Bronchial epithelial cell (primary cell): ENCODE measurements around the gene LSG1. TPM values are rescaled to one million over a fixed set of nuclear protein-coding genes. Genes with fewer than 3 reads are reported as not detected.

Source experiments
- DNase-seq: peaks from one replicate; pipeline ENCODE4 v3.0.0-alpha.2; 2010; ENCODE audit warnings: low read depth
- FAIRE-seq: peaks from 2 replicates; lab custom pipeline; 2011; peaks lifted over from hg19 to GRCh38; lab: Jason Lieb, UNC
- H3K27me3 ChIP-seq: 2 replicates; pipeline ENCODE4 v1.5.1; 2011; ENCODE audit warnings: low read length; ENCODE audit not compliant: control insufficient read depth, insufficient read depth
- H3K36me3 ChIP-seq: 2 replicates; pipeline ENCODE4 v1.5.1; 2011; ENCODE audit warnings: low read length; ENCODE audit not compliant: control insufficient read depth, insufficient read depth
- H3K4me3 ChIP-seq: 2 replicates; pipeline ENCODE4 v1.5.1; 2011; ENCODE audit warnings: mild to moderate bottlenecking, low read depth, low read length, control low read depth
- total RNA-seq: library from RNA; depleted of rRNA; stranded (reverse); fragments of >200 nt; gene quantifications from 2 replicates; pipeline ENCODE4 v1.2.1, GENCODE V29; 2014
- TF ChIP-seq, protein P1 (sequence below): IDR thresholded peaks from 2 replicates; pipeline ENCODE4 v1.5.1; 2011; ENCODE audit warnings: mild to moderate bottlenecking, moderate library complexity, low read length, control low read depth, inconsistent platforms; ENCODE audit not compliant: insufficient read depth, severe bottlenecking

Gene LSG1
- total RNA-seq, 1 donor from 2014 or later, result 50.3 TPM

DNA sequence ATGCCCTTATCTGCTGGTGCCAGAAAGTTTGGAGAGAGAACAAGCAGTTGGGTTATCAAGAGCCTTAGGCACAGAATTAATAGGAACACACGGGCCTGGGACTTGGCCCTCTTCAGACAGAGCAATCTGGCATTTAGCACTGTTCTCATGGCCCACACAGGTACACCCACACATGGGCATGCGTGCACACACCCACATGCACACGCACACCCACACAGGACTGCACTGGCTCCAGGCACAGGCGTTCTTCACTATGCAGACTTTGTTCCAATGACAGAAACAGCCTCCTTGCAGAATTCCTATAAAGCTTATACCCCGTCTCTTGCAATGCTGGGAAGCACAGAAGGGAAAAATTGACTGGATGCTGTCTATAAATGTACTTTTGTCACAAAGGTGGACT is 75.1 kb downstream of the LSG1 start:
- Histone ChIP-seq H3K4me3 (no peak overlapping the region), H3K27me3 (no peaks in the 10 kb centered on the region), H3K36me3 (peaks cover 2% of the 10 kb centered on the region)
- no peak for DNase-seq
- TF ChIP-seq, protein P1, sequence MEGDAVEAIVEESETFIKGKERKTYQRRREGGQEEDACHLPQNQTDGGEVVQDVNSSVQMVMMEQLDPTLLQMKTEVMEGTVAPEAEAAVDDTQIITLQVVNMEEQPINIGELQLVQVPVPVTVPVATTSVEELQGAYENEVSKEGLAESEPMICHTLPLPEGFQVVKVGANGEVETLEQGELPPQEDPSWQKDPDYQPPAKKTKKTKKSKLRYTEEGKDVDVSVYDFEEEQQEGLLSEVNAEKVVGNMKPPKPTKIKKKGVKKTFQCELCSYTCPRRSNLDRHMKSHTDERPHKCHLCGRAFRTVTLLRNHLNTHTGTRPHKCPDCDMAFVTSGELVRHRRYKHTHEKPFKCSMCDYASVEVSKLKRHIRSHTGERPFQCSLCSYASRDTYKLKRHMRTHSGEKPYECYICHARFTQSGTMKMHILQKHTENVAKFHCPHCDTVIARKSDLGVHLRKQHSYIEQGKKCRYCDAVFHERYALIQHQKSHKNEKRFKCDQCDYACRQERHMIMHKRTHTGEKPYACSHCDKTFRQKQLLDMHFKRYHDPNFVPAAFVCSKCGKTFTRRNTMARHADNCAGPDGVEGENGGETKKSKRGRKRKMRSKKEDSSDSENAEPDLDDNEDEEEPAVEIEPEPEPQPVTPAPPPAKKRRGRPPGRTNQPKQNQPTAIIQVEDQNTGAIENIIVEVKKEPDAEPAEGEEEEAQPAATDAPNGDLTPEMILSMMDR, result no peak
- no peak for FAIRE-seq

DNA sequence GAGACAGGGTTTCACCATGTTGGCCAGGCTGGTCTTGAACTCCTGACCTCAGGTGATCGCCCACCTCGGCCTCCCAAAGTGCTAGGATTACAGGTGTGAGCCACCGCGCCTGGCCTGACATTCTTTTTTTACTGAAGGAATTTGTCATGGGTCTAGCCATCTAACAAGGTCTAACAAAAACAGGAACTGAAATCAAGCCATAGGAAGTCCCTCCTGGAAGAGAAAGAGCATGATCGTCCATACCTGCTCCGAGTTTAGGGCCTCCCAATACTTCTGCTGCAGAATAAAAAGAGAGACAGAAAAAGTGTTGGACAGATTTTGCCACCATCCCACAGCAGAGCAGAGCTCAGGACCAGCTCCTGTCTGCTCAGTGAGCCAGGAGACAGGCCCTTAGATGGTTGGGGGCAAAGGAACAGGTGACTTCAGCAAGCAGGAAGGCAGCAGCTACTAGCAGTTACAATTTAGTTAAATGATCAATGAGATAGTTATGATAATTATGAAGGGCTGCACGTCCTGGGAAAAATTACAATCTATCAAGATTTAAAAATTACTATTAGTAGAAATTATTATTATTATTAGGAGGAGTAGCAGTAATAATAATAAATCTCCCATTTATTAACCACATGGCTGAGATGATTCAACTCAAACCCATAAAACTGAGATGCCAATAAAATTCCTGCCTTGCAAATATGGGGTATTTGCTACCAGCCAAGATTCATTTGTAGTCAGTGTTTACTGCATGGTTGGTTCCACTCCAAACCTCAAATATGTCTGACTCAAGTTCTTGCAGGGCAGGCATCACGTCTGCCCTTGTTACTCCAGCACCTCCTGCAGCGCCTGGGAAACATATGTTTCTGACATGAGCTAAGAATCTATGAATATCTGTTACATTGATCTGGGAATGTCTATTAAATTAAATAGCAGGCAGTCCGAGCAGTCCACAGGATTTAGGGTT is 78.9 kb downstream of the LSG1 start:
- TF ChIP-seq, protein P1, result peak; percentile 17
- FAIRE-seq, result peak; percentile 89

More for the DNA sequence above, 78.9 kb downstream of the LSG1 start:
- peaks cover 7% of the 10 kb centered on the region for H3K36me3 ChIP-seq
- H3K27me3 ChIP-seq, result no peaks in the 10 kb centered on the region
- DNase-seq, result peak; percentile 98
- no peak overlapping the region for H3K4me3 ChIP-seq

Other genes with a start within 250 kb of the LSG1 start
- gene ATP13A3, start 185.2 kb downstream of the LSG1 start, total RNA-seq, result 153 and 171 TPM in 2 replicates
- gene TMEM44, start 38.8 kb downstream of the LSG1 start, total RNA-seq, result 8.4 and 9.0 TPM in 2 replicates
- gene FAM43A, start 13.7 kb upstream of the LSG1 start, total RNA-seq, result 2.9 and 3.7 TPM in 2 replicates